GM19023 (cell line): ENCODE measurements around the gene SDK1.
"Not testable (repeated sequence)": the region's sequence is repeated elsewhere in the genome, so short reads cannot be mapped to it uniquely, and the experiment has no call there.

ENCODE experiments used
- ATAC-seq: cut with Tn5 transposase; IDR thresholded peaks from one replicate; pipeline ENCODE4 v1.9.1; 2021; ENCODE audit warnings: mild to moderate bottlenecking, moderate library complexity; ENCODE audit not compliant: unreplicated experiment

Gene SDK1

DNA sequence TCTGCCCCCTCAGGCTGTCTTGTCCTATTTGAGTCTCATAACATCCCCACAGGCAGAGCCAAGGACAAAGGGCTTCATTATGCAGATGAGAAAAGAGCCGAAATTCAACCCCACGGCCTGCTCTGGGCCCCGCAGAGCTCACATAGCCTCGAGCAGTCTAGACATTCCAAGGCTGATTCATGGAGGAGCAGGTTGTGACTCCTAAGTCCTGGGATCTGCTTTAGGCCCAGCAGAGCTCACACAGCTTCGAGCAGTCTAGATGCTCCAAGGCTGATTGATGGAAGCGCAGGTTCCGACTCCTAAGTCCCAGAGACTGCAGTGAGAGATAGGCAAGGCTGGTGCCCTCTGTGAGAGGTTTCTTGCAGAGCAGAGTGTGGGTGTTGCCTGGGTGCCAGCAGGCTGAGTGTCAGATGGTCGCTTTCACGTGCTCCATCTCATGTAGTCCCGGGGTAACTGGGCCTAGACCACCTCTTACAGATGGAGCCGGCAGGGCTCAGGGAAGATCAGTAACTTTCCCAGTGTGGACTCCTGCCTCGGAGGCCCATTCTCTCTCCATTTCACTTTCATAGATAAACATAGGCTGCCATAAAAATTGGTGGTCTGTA lies 944.9 kb downstream of the SDK1 start:
- ATAC-seq, result no peak

DNA sequence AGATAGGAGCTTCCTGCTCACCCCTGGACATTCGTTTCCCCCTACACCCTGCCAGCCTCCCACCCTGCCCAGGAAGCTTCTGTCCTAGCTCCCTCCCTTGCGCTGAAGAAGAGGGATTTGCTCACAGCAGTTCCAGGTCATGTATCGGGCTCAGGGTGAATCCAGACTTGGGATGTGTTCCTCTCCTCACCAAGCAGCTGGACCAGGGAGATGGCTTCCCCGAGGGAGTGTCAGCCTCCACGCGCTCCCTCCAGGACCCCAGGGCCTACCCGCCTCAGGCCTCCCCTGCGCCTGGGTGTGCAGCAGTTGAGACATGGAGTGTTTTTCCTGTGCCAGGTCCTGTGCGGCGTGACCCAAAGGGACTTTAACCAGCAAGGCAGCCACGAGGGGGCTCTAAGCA lies 945.5 kb downstream of the SDK1 start:
- ATAC-seq, result no peak

DNA sequence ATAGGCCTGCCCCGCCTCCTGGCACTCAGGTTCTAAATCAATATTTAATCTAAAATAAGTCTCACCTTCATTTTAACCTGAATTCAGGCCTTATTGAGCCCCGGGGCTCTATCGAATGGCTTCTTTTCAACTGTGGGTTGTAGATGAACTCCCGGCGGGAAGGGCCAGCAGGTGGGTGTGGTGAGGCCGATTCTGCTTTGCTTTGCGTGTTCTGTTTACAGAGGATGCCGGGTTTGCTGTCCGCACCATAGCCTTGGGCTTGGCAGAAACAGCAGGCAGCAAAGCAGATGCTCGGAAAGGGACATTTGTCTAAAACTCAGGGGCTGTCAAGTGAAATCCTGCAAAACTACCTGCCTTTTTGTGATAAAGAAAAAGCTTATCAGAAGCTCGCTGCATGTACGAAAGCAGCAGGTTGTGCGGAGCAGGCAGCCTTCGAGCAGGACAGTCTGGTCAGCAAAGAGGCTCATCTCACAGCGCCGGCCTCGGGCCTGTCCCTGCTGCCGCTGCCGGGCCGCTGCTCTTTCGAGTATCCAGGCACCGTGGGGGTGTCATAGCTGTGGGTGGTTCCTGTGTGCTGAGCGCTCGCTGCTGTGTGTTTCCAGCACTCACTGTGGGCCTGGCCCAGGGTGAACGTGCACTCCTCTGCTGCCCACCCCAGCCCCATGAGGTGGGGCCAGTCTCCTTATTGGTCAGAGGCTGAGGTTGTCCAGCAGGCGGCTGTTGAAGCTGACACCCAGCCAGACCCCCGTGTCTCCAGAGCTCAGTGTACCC lies 946.2 kb downstream of the SDK1 start:
- ATAC-seq, result no peak

DNA sequence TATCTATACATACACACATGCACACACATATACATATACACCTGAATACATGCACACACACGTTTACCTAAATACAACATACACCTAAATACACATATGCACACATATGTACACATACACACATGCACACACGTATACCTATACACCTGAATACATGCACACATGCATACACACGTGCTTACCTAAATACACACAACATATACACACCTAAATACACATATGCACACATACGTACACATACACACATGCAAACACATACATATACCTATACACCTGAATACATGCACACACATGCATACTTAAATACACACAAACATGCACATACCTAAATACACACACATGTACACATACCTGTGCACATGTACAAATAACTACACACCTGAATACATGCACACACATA lies 947.2 kb downstream of the SDK1 start:
- ATAC-seq, result no peak

DNA sequence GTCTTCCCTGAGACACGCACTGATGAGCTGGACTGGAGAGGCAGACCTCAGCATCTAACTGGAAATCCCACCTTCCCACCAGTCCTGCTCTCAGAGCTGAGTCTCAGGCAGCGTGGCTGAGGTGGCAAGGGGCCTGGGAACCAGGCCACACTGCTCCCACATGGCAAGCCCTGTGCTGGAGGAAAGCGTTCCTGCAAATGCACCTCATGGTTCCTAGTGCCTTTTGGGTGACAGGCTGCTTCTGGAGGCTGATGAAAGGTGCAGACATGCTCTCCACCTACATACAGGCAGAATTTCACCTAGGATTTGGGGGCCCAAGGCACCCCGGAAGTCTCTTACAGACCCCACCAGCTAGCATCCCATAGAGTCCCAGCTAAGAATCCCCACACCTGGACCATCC lies 948.2 kb downstream of the SDK1 start:
- ATAC-seq, result no peak

DNA sequence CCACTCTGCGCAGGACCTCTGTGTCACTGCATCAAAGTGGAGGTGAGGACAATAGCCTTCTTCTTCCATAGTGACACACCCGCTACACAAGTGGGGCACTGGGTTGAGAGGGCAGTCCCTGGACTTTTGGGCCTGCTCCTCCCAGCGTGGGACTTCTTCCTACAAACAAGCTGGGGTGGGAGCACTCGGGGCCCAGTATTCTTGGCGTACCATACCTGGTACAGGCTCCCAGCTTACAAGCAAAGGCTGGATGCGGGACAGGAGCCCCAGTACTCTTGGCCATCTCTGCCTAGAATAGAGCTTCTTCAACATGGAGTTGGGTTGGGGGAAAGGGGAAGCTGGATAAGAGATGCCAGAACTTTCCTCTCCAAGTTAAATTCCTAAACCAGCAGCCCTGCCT lies 954.3 kb downstream of the SDK1 start:
- ATAC-seq, result no peak

DNA sequence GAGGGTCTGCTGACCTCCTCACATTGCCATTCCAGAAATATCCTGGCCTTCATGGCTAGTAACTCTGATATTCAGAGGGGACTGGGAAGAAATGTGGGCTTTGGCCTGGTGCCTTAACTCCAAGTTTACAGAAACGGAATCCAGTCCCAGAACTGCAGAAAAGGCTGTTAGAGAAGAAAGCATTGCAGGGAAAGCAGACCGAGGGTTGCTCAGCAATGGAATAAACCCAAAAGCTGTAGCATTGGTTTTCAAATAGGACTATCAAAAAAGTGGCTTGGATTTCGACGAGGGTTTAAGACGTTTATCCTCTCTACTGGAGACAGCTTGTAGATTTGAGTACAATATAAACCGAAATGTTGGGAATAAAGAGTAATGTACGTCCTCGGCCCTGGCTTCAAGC lies 955.2 kb downstream of the SDK1 start:
- no peak for ATAC-seq

DNA sequence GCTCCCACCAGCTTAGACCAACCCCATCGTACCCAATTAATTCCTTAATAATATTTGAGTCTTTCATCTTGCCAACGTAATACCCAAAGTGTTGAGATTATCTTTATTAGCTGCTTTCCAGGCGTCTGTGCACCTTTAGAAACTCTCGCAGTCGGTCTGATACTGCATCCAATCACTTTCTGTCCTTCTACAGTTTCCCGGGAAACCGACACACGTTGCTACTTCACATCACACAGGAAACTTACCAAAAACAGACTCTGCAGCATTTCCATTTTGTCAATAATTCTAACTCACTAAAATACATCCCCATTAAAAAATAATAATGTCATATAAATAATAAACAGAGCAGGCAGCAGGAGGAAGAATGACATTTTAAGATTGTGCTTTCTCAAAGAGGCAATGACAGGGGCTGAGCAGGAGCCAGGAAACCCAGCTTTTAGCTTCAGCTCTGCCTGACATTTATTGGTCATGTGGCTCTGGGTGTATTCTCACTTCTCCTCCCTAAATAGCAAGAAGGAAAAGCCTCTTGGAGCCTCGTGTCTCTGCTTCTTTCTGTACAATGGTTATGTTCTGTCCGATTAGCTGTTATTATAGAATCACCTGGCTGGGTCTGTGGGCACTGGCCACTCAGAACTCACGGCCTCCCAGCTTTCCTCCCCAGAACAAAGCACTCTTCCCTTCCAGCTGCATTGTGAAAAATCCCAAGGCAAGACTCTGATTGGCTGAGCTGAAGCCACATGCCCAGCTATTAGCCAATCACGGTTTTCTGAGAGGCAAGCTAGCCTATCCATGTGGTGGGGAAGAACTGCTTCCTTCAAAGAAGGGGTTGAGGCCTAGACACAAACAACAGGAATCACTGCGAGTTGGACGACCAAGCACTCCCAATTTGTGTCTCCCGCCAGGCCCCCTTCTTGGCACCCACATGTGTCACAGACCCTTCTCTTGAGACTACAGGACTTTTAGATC lies 956.4 kb downstream of the SDK1 start:
- no peak for ATAC-seq

DNA sequence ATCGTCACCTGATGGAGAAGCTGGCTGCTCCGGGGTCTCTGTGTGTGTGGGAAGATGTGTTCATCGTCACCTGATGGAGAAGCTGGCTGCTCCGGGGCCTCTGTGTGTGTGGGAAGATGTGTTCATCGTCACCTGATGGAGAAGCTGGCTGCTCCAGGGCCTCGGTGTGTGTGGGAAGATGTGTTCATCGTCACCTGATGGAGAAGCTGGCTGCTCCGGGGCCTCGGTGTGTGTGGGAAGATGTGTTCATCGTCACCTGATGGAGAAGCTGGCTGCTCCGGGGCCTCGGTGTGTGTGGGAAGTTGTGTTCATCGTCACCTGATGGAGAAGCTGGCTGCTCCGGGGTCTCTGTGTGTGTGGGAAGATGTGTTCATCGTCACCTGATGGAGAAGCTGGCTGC lies 959.1 kb downstream of the SDK1 start:
- ATAC-seq, result not testable (repeated sequence)

DNA sequence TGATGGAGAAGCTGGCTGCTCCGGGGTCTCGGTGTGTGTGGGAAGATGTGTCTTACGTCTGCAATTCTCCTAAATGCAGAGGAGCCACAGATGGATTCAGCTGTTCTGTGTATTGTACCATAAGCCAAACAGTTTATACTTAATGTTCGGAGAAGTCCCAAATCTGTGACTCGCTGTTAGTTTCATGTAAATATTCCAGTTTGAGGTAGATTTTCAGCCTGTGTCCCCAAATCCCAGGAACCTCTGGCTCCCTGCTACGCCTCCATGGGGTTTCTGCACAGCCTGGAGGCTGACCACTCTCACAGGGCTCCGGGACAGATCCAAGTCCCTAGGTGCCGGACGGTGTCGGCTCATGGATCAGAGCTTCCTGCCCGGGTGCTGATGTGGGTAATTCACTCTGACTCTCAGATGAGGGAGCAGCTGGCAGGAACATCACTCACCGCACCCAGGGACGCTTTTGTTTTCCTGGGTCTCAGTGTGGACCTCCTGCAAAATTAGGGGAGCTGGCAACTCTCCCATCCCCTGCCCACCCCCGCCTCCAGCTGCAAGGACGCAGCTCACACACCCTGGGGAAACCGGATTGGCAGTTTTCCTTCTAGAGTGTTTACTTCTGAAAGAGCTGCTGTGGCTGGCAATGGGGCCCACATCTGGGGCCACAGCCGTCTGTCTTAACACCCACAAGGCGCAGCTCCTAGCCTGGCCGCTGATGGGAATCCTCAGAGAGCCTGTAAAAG lies 960.0 kb downstream of the SDK1 start:
- no peak for ATAC-seq

DNA sequence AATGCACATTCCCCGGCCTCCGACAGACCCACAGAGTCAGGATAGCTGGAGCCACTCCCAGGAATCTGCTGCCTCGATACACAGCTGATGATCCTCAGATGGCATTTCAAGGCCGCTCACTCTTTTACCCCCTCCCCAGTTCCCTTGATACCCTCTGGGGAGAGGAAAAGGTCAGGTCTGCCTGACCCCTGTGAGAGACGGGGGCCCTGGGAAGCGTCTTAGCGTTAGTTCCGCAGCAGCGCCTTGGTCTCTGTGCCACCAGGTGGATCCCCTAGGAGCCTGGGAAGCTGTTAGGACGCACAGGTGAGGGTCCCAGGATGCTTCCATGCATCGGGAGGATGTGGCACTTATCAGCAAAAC lies 960.5 kb downstream of the SDK1 start:
- no peak for ATAC-seq

DNA sequence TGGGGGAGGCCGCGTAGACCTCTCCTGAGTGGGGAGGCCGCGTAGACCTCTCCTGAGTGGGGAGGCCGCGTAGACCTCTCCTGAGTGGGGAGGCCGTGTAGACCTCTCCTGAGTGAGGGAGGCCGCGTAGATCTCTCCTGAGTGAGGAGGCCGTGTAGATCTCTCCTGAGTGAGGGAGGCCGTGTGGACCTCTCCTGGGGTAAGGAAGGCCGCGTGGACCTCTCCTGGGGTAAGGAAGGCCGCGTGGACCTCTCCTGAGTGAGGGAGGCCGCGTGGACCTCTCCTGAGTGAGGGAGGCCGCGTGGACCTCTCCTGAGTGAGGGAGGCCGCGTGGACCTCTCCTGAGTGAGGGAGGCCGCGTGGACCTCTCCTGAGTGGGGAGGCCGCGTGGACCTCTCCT lies 963.2 kb downstream of the SDK1 start:
- not testable (repeated sequence) for ATAC-seq

DNA sequence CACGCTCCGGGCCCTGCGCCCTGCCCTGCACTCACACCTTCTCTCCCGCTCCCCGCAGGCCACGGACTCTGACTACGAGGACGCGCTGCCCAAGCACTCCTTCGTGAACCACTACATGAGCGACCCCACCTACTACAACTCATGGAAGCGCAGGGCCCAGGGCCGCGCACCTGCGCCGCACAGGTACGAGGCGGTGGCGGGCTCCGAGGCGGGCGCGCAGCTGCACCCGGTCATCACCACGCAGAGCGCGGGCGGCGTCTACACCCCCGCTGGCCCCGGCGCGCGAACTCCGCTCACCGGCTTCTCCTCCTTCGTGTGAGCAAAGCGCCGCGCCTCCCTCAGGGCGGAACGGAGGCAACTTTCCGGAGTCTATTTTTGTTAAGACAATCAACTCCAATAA lies 964.0 kb downstream of the SDK1 start:
- no peak for ATAC-seq

DNA sequence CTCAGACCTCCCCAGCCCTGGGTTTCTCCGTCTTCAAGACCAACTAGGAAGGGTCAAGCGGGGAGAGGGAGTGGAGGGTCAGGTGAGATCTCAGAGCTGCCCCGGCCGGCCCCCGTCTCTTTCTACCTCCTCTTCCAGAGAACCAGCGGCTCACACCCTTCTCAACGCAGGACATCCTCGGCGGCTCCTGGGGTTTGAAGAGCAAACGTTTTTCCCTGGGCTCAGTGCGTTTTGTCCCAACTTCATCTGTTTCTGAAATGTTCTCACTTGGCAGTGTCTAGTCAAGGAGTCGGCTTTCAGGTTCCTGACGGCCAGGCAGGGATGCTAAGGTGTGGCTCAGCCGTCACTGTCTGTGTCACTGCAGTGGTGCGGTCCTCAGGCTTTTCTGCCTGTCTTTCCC lies 964.6 kb downstream of the SDK1 start:
- no peak for ATAC-seq

DNA sequence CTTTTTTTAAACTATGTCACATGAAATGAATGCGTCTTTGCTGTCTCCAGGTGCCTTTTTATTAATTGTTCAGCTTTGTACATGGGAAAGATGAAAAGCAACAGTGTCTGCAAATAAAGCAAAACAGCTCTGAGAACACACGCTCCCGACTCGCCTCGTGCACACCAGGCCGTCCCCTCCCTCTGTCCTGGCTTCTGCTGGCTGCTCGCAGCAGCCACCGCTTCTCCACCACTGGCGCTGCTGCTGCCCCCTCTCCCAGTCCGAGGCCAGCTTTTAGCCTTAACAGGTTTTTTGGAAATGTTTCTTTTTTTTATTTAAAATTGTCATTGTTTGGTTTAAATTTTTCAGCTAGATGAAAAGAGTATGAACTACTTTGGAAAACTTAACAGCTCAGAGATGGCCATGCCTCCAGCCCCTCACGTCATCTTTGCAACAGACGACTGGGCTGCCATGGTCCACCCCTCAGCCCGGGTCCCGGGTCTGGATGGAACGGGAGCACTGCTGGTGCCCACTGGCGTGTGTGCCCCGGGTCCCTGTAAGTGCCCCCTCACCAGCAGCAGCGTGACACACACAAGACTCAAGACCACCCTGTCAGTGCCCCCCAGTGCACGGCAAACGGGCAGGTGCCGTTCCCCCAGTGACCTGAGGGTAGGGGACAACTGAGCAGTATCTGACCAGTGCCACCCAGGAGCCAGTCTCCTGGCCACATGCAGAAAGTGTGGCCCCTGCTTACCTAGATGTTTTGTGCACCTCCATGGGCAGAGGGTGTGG lies 965.4 kb downstream of the SDK1 start:
- ATAC-seq, result no peak

DNA sequence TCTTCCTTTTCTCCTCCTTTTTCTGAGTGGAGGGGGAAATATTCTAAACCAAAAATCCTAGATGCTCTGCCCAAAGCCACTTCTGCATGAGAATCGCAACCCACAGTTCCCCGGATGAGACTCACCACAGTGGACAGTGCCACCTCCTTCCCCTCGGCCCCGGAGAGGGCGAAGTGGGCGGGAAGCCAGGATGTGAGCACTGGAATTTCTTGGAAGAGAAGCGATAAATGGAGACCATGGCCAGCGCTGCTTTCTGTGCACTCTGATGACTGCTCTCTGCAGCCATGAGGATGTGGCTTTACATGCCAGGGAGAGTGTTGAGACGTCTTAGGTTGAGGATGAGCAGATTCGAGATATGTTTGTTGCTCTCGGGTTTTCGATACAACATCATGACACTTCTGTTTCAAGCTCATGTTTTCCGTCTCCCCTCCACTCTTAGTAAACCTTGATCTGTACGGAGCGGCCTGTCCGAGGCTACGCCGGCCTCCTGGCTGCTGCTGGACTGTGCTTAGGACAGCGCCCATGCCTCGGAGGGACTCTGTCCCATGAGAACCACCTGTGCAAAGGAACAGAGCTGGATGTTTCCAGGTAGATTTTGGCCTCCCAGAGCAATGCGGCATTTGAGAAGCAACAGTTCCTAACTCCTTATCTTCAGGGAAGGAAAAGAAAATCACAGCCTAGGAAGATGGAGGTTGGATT lies 966.4 kb downstream of the SDK1 start:
- no peak for ATAC-seq

DNA sequence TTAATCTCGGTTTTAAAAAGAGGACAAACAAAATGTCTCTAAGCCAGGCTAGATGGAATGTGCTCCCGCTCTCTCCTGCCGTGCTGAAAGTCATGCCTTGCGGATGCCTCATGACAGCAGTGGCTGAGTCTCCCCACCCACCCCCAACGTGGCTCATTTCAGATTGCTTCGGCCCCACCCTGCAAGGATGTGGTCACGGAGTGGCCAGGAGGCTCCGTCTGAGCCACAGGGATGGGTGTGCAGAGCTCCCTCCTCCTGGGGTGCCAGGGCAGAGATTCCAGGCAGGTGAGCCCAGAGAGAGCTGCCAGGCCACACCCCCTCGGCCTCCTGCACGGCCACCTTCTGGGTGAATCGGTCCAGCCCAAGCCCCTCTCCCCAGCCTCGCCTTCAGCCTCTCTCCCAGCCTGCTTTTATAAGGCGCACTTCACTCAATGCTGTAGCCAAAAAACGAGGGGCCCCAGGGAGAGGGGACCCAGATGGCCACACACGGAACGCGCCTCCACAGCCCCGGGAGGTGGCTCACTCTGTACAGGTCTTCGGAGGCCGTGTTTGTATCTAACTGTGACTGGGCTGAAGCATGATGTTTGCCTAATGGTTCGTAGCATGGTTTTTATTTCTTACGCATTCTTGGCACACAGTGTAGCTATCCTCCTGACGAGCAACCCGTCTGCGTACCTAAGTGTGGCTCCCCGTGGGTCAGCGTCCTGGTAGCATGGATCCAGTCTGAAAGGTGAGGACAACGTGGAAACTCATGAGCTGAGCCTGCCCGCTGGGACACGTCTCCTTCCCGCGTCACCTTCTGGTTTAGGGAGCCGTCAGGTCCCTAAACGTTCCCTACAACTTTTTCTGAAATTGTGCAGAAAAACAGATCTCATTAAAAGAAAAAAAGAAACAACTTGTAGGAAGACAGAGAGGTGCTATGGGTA lies 967.3 kb downstream of the SDK1 start:
- ATAC-seq, result no peak

DNA sequence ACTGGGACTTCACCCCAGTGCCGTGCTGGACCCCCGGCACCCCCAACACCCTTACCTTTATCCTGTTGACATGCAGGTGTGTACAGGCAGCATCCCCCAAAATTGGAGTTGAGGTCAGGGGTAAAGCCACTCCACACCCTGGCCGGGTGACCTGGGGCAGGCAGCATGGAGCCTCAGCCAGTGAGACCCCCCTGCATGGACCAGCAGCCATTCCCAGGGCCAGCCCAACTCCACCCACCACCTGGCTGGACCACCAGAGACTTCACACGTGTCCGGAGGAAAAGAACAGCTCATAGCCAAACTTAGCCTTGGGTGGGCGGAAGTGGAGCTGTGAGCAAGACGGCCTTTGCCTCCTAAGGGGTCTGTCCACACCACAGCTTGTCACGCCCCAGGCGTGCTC lies 968.0 kb downstream of the SDK1 start:
- ATAC-seq, result no peak

DNA sequence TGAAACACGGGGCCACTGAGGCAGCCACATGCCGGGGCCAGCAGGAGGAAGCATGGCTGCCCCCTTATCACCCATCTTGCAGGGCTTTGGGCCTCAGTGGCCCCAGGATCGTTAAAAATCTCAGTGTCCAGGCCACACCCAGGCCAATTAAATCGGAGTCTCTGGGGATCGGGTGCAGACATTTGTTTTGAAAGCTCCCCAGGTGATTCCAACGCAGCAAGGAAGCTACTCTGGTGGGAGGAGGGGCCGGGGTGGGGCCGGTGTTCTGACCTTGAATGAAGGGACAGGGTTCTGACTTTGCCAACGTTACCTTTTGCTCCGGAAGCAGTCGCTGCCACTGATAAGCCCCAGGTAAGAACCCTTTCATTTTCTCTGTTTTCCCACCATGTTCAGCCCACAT lies 968.7 kb downstream of the SDK1 start:
- ATAC-seq, result no peak
